ENCODE data around the gene ZC2HC1B. TPM values are rescaled to one million over a fixed set of nuclear protein-coding genes. Genes with fewer than 3 reads are reported as not detected.
"Not testable (repeated sequence)": the region's sequence is repeated elsewhere in the genome, so short reads cannot be mapped to it uniquely, and the experiment has no call there.

The ZC2HC1B gene
- total RNA-seq, 1 experiment from 2014 or later = not detected

- Histone ChIP-seq H3K27ac (no peak overlapping the region), H3K4me3 (no peak overlapping the region), H3K27me3 (replicated peaks) (no peaks in the 10 kb centered on the region), H3K9me3 (replicated peaks) (no peaks in the 10 kb centered on the region), H3K36me3 (peaks cover 67% of the 10 kb centered on the region), H3K4me1 (replicated peaks) (peaks cover 9% of the 10 kb centered on the region)
- no peak for DNase-seq (ENCODE audit: low read depth in 1 of 2, low spot score in 2 of 2)
These were observed 19.2 kb upstream of the ZC2HC1B start for GRCh38 chr6:143845033-143845432.

- H3K4me1 ChIP-seq (replicated peaks); H3K4me3 ChIP-seq; H3K27ac ChIP-seq; H3K9me3 ChIP-seq (replicated peaks); DNase-seq (ENCODE audit: low read depth in 1 of 2, low spot score in 2 of 2); H3K27me3 ChIP-seq (replicated peaks): not testable (repeated sequence)
- peaks cover 94% of the 10 kb centered on the region for H3K36me3 ChIP-seq
These were observed 12.6 kb upstream of the ZC2HC1B start for GRCh38 chr6:143851706-143852105.

- not testable (repeated sequence) for H3K27ac ChIP-seq; H3K27me3 ChIP-seq (replicated peaks); H3K4me1 ChIP-seq (replicated peaks); H3K4me3 ChIP-seq; H3K9me3 ChIP-seq (replicated peaks); DNase-seq (ENCODE audit: low read depth in 1 of 2, low spot score in 2 of 2)
- H3K36me3 ChIP-seq = peaks cover 94% of the 10 kb centered on the region
These were observed 9.2 kb upstream of the ZC2HC1B start for GRCh38 chr6:143855057-143855456.

GRCh38 chr6:143856762-143857161 is 7.5 kb upstream of the ZC2HC1B start:
- not testable (repeated sequence) for H3K4me3 ChIP-seq; H3K4me1 ChIP-seq (replicated peaks); H3K9me3 ChIP-seq (replicated peaks); H3K27me3 ChIP-seq (replicated peaks); H3K27ac ChIP-seq; DNase-seq (ENCODE audit: low read depth in 1 of 2, low spot score in 2 of 2)
- H3K36me3 ChIP-seq = peaks cover 86% of the 10 kb centered on the region

- Histone ChIP-seq H3K27ac (no peak overlapping the region), H3K27me3 (replicated peaks) (no peaks in the 10 kb centered on the region), H3K9me3 (replicated peaks) (no peaks in the 10 kb centered on the region), H3K4me1 (replicated peaks) (no peaks in the 10 kb centered on the region), H3K4me3 (no peak overlapping the region), H3K36me3 (peaks cover 85% of the 10 kb centered on the region)
- DNase-seq (ENCODE audit: low read depth in 1 of 2, low spot score in 2 of 2) = no peak
These were observed 6.6 kb upstream of the ZC2HC1B start for GRCh38 chr6:143857651-143858050.

- no peaks in the 10 kb centered on the region for H3K9me3 ChIP-seq (replicated peaks)
- H3K4me3 ChIP-seq = no peak overlapping the region
- H3K27me3 ChIP-seq (replicated peaks) = 0 out of 2 replicates have a peak, but pooled peaks cover 3% of the 10 kb centered on the region
- no peak overlapping the region for H3K27ac ChIP-seq
- peaks cover 81% of the 10 kb centered on the region for H3K36me3 ChIP-seq
- DNase-seq (ENCODE audit: low read depth in 1 of 2, low spot score in 2 of 2) = no peak
- no peaks in the 10 kb centered on the region for H3K4me1 ChIP-seq (replicated peaks)
These were observed 4.2 kb upstream of the ZC2HC1B start for GRCh38 chr6:143859891-143860660.

GRCh38 chr6:143863771-143864170 is 503 bp upstream of the ZC2HC1B start:
- Histone ChIP-seq H3K4me3 (no peak overlapping the region), H3K27ac (no peak overlapping the region), H3K4me1 (replicated peaks) (no peaks in the 10 kb centered on the region), H3K9me3 (replicated peaks) (no peaks in the 10 kb centered on the region), H3K36me3 (peaks cover 53% of the 10 kb centered on the region), H3K27me3 (replicated peaks) (0 out of 2 replicates have a peak, but pooled peaks cover 3% of the 10 kb centered on the region)
- DNase-seq (ENCODE audit: low read depth in 1 of 2, low spot score in 2 of 2) = no peak

GRCh38 chr6:143867236-143867635 is 3.0 kb downstream of the ZC2HC1B start:
- no peaks in the 10 kb centered on the region for H3K9me3 ChIP-seq (replicated peaks)
- no peak overlapping the region for H3K4me3 ChIP-seq
- no peaks in the 10 kb centered on the region for H3K4me1 ChIP-seq (replicated peaks)
- H3K27me3 ChIP-seq (replicated peaks) = 0 out of 2 replicates have a peak, but pooled peaks cover 3% of the 10 kb centered on the region
- no peak overlapping the region for H3K27ac ChIP-seq
- H3K36me3 ChIP-seq = peaks cover 26% of the 10 kb centered on the region
- no peak for DNase-seq (ENCODE audit: low read depth in 1 of 2, low spot score in 2 of 2)

GRCh38 chr6:143868808-143869207 is 4.5 kb downstream of the ZC2HC1B start:
- not testable (repeated sequence) for H3K4me3 ChIP-seq; H3K9me3 ChIP-seq (replicated peaks); H3K4me1 ChIP-seq (replicated peaks); DNase-seq (ENCODE audit: low read depth in 1 of 2, low spot score in 2 of 2); H3K27ac ChIP-seq; H3K27me3 ChIP-seq (replicated peaks)
- H3K36me3 ChIP-seq = peaks cover 14% of the 10 kb centered on the region

GRCh38 chr6:143871202-143871730 is 7.0 kb downstream of the ZC2HC1B start:
- H3K27ac ChIP-seq; H3K9me3 ChIP-seq (replicated peaks); DNase-seq (ENCODE audit: low read depth in 1 of 2, low spot score in 2 of 2); H3K27me3 ChIP-seq (replicated peaks); H3K36me3 ChIP-seq; H3K4me3 ChIP-seq; H3K4me1 ChIP-seq (replicated peaks): not testable (repeated sequence)

GRCh38 chr6:143872201-143872600 is 7.9 kb downstream of the ZC2HC1B start:
- H3K4me3 ChIP-seq = no peak overlapping the region
- no peaks in the 10 kb centered on the region for H3K27me3 ChIP-seq (replicated peaks)
- H3K27ac ChIP-seq = no peak overlapping the region
- no peaks in the 10 kb centered on the region for H3K36me3 ChIP-seq
- DNase-seq (ENCODE audit: low read depth in 1 of 2, low spot score in 2 of 2) = no peak
- no peaks in the 10 kb centered on the region for H3K4me1 ChIP-seq (replicated peaks)
- no peaks in the 10 kb centered on the region for H3K9me3 ChIP-seq (replicated peaks)

GRCh38 chr6:143873600-143873999 is 9.3 kb downstream of the ZC2HC1B start:
- H3K36me3 ChIP-seq; H3K27ac ChIP-seq; DNase-seq (ENCODE audit: low read depth in 1 of 2, low spot score in 2 of 2); H3K4me1 ChIP-seq (replicated peaks); H3K4me3 ChIP-seq; H3K27me3 ChIP-seq (replicated peaks); H3K9me3 ChIP-seq (replicated peaks): not testable (repeated sequence)

GRCh38 chr6:143874503-143874902 is 10.2 kb downstream of the ZC2HC1B start:
- DNase-seq (ENCODE audit: low read depth in 1 of 2, low spot score in 2 of 2) = not testable (repeated sequence)

GRCh38 chr6:143877584-143878271 is 13.5 kb downstream of the ZC2HC1B start:
- Histone ChIP-seq H3K4me1 (replicated peaks) (no peaks in the 10 kb centered on the region), H3K27me3 (replicated peaks) (no peaks in the 10 kb centered on the region), H3K4me3 (no peak overlapping the region), H3K9me3 (replicated peaks) (peaks cover 3% of the 10 kb centered on the region; the same call in 1 of the 2 replicates), H3K27ac (no peak overlapping the region), H3K36me3 (no peaks in the 10 kb centered on the region)
- DNase-seq (ENCODE audit: low read depth in 1 of 2, low spot score in 2 of 2) = no peak

More at GRCh38 chr6:143874503-143874902, 10.2 kb downstream of the ZC2HC1B start:
- H3K4me1 ChIP-seq (replicated peaks); H3K27me3 ChIP-seq (replicated peaks); H3K9me3 ChIP-seq (replicated peaks); H3K27ac ChIP-seq; H3K36me3 ChIP-seq; H3K4me3 ChIP-seq: not testable (repeated sequence)
